Neural progenitor cell (in vitro differentiated cells): Measurements from ENCODE around the gene PDGFB.

ENCODE experiments used
- EZH2phosphoT487 ChIP-seq: fragments of 200-600 bp; sonication (generic); IDR thresholded peaks from 2 replicates; pipeline ENCODE4 v1.6.1; 2017; ENCODE audit warnings: antibody characterized with exemption
- TF ChIP-seq, protein P1 (sequence below): fragments of 200-600 bp; sonication (generic); IDR thresholded peaks from 2 replicates; pipeline ENCODE4 v1.5.1; 2017; ENCODE audit warnings: antibody characterized with exemption, mild to moderate bottlenecking

DNA sequence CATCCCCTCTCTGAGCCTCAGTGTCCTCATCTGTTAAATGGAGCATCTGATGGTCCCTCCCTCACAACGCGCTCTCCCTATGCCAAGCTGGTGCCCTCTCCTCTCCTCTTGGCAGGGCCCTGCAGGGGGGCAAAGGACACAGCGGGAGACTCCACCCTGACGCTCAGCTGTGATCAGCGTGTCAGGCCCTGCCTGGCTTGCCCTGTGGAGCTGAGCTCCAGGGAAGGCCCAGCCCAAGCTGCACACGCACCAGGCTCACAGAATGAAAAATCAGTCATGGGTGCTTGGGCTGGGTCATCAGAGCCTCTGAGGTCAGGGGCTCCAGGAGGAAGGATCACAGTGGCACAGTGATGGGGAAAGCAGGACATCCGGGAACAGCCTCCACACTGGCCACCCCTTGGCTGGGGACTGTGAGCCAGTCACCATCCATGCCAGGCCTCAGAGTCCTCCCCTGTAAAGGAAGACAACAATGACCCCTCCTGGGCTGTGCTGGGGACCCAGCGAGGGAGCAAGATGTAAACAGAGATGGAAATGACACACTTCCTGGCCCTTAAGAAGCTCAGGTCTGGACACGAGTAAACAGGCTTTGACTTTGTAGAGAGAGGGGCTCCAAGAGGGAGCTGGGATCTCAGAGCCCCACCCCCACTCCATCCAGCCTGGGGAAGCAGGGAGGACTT, 38.0 kb upstream of the PDGFB start:
- TF ChIP-seq, protein P1, sequence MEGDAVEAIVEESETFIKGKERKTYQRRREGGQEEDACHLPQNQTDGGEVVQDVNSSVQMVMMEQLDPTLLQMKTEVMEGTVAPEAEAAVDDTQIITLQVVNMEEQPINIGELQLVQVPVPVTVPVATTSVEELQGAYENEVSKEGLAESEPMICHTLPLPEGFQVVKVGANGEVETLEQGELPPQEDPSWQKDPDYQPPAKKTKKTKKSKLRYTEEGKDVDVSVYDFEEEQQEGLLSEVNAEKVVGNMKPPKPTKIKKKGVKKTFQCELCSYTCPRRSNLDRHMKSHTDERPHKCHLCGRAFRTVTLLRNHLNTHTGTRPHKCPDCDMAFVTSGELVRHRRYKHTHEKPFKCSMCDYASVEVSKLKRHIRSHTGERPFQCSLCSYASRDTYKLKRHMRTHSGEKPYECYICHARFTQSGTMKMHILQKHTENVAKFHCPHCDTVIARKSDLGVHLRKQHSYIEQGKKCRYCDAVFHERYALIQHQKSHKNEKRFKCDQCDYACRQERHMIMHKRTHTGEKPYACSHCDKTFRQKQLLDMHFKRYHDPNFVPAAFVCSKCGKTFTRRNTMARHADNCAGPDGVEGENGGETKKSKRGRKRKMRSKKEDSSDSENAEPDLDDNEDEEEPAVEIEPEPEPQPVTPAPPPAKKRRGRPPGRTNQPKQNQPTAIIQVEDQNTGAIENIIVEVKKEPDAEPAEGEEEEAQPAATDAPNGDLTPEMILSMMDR = peak; percentile 9
- no peak for TF ChIP-seq EZH2phosphoT487
